Memory B cell (primary cell): ENCODE data around the gene MTERF4.
A peak's percentile ranks its signal among the peaks of the same experiment; 100 is the strongest.

ENCODE experiments used
- ATAC-seq: fragments of 150-1000 bp; cut with Tn5 transposase; 2 replicates; pipeline ENCODE4 v1.10.0; 2021; ENCODE audit warnings: low read depth, mild to moderate bottlenecking, moderate library complexity
- DNase-seq, 2 donors: peaks; one replicate each; pipeline ENCODE4 v3.0.0; 2022; ENCODE audit warnings: low spot score in 2 of 2
- H3K27ac Mint-ChIP-seq: one replicate; pipeline ENCODE4 v1.8.0; 2022; ENCODE audit warnings: mild to moderate bottlenecking, moderate library complexity, mixed read lengths
- H3K27me3 Mint-ChIP-seq: one replicate; pipeline ENCODE4 v1.8.0; 2022; ENCODE audit warnings: mixed read lengths
- H3K36me3 Mint-ChIP-seq: one replicate; pipeline ENCODE4 v1.8.0; 2022; ENCODE audit warnings: mild to moderate bottlenecking, mixed read lengths
- H3K4me1 Mint-ChIP-seq: one replicate; pipeline ENCODE4 v1.8.0; 2022; ENCODE audit warnings: mixed read lengths
- H3K4me3 Mint-ChIP-seq: one replicate; pipeline ENCODE4 v1.8.0; 2022; ENCODE audit warnings: mild to moderate bottlenecking, moderate library complexity, mixed read lengths
- H3K9me3 Mint-ChIP-seq: one replicate; pipeline ENCODE4 v1.8.0; 2022; ENCODE audit warnings: mixed read lengths

Gene MTERF4, protein sequence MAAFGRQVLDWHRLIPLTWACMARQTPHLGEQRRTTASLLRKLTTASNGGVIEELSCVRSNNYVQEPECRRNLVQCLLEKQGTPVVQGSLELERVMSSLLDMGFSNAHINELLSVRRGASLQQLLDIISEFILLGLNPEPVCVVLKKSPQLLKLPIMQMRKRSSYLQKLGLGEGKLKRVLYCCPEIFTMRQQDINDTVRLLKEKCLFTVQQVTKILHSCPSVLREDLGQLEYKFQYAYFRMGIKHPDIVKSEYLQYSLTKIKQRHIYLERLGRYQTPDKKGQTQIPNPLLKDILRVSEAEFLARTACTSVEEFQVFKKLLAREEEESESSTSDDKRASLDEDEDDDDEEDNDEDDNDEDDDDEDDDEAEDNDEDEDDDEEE

DNA sequence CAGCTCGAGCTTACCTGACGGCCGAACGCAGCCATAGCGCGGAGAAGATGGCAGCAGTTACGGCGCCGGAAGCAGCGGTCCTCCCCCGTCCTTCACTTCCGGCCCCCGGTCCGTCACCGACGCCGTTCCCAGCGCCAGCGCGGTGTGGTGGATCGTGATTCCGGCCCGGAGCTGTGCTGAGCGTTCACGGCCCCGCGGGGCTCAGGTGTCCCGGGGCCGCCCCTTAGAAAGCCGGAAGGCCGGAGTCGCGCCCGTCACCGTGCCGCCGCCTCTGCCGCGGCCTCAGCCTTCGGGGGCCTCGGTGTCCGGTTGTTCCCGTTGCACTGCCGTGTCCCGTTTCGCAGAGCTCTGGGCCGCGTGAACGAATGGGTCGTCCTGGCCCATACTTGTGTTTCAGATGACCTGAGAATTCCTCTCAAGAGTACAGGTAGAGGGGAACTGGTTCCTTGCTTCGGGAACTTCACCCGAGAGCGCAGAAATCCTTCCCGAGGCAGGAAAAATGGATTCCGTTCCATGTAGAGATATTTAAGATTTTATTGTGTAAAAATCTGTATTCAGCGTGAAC is at the start of gene MTERF4:
Gene MTERF4, minus strand, starts transcription at position 49 of the 565 bp plus-strand sequence. Its CDS starts 14 bp downstream, at position 35.
- peak; percentile 85 to 89 for DNase-seq
- peak within 1 kb of the TSS; percentile 94 for H3K4me3 Mint-ChIP-seq
- H3K4me1 Mint-ChIP-seq, result peaks cover 34% of the 10 kb centered on the region
- peaks cover 16% of the 10 kb centered on the region for H3K36me3 Mint-ChIP-seq
- H3K27ac Mint-ChIP-seq, result peak within 1 kb of the TSS; percentile 98
- no peaks in the 10 kb centered on the region for H3K27me3 Mint-ChIP-seq
- ATAC-seq, result peak; percentile 89
- no peaks in the 10 kb centered on the region for H3K9me3 Mint-ChIP-seq

DNA sequence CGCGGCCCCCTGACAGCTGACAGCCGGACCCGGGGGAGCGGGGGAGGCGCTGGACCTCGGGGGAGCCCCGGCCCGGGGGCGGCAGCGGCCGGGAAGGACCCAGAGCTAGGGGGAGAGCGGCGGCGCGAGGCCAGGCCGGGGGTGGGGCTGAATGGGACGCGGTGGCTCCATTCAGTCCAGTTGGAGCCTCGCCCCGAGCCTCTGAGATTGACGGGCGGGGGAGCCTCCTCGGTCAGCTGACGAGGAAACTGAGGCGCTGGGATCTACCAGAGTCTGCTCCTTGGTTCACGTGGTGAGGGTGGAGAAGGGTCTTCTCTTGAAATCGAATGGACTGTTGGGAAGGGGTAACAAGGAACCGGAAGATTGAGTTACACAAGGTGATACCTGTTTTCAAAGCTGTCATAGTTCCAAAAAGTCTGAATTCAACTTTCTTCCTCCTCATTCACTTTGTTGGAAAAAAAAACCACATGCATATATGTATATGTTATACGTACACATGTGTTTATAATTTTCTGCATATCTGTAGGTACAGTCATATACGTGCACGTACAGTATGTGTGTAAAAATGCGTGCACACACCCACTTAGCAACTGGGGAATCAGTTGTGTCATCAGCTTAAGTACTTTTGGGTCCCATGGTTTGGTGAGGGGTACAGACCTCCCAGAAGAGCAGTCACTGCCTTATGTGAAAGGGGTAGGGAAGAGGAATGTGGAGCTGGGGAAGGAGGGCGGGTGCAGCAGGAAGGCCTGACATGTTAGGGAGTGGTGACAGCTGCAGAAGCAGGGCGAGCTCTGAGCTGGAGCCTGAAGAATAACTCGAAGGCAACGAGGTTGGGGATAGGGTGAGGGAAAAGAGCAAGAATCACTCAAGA is 48.8 kb upstream of the MTERF4 start:
- ATAC-seq (no peak), DNase-seq (no peak)
- Mint-ChIP-seq H3K27ac (peak overlapping the region; percentile 91), H3K4me3 (peak overlapping the region; percentile 97), H3K27me3 (no peaks in the 10 kb centered on the region), H3K9me3 (no peaks in the 10 kb centered on the region), H3K4me1 (peaks cover 41% of the 10 kb centered on the region), H3K36me3 (peaks cover 3% of the 10 kb centered on the region)

GRCh38 chr2:241149925-241150659 is 48.0 kb upstream of the MTERF4 start, which contains the start of gene PPP1R7:
Gene PPP1R7, plus strand, starts transcription at chr2:241150467. Its CDS starts 29 bp downstream, at chr2:241150496.
- Mint-ChIP-seq H3K9me3 (no peaks in the 10 kb centered on the region), H3K36me3 (peaks cover 3% of the 10 kb centered on the region), H3K4me3 (peak within 1 kb of the TSS; percentile 97), H3K4me1 (peaks cover 41% of the 10 kb centered on the region), H3K27ac (peak within 1 kb of the TSS; percentile 91), H3K27me3 (no peaks in the 10 kb centered on the region)
- DNase-seq (peak; percentile 82 to 91), ATAC-seq (peak; percentile 81)

GRCh38 chr2:241149675-241149924 is 47.5 kb upstream of the MTERF4 start:
- DNase-seq (no peak), ATAC-seq (no peak)
- Mint-ChIP-seq H3K4me1 (peaks cover 41% of the 10 kb centered on the region), H3K9me3 (no peaks in the 10 kb centered on the region), H3K4me3 (peak overlapping the region; percentile 97), H3K27ac (peak overlapping the region; percentile 91), H3K27me3 (no peaks in the 10 kb centered on the region), H3K36me3 (peaks cover 3% of the 10 kb centered on the region)

GRCh38 chr2:241148891-241149674 is 47.0 kb upstream of the MTERF4 start, which contains the start of gene PASK:
Gene PASK, minus strand, starts transcription at chr2:241149472. Its CDS starts 6,440 bp downstream, at chr2:241143032.
- DNase-seq (peak; percentile 85), ATAC-seq (peak; percentile 74)
- Mint-ChIP-seq H3K4me1 (peaks cover 41% of the 10 kb centered on the region), H3K27ac (peak within 1 kb of the TSS; percentile 91), H3K36me3 (peaks cover 4% of the 10 kb centered on the region), H3K27me3 (no peaks in the 10 kb centered on the region), H3K9me3 (no peaks in the 10 kb centered on the region), H3K4me3 (peak within 1 kb of the TSS; percentile 97)

GRCh38 chr2:241148239-241148638 is 46.2 kb upstream of the MTERF4 start:
- H3K27me3 Mint-ChIP-seq, result no peaks in the 10 kb centered on the region
- no peaks in the 10 kb centered on the region for H3K9me3 Mint-ChIP-seq
- H3K4me1 Mint-ChIP-seq, result peaks cover 39% of the 10 kb centered on the region
- DNase-seq (no peak), ATAC-seq (no peak)
- peaks cover 5% of the 10 kb centered on the region for H3K36me3 Mint-ChIP-seq
- peak overlapping the region; percentile 90 for H3K27ac Mint-ChIP-seq
- H3K4me3 Mint-ChIP-seq, result peak overlapping the region; percentile 97

- Mint-ChIP-seq H3K4me1 (peaks cover 38% of the 10 kb centered on the region), H3K4me3 (peak overlapping the region; percentile 97), H3K9me3 (no peaks in the 10 kb centered on the region), H3K27me3 (no peaks in the 10 kb centered on the region), H3K27ac (no peak overlapping the region), H3K36me3 (peaks cover 5% of the 10 kb centered on the region)
- no peak for ATAC-seq
- DNase-seq, result no peak
These were observed 45.2 kb upstream of the MTERF4 start for GRCh38 chr2:241147336-241147735.

GRCh38 chr2:241146286-241146685 is 44.2 kb upstream of the MTERF4 start:
- Mint-ChIP-seq H3K27ac (no peak overlapping the region), H3K4me1 (peaks cover 31% of the 10 kb centered on the region), H3K9me3 (no peaks in the 10 kb centered on the region), H3K27me3 (no peaks in the 10 kb centered on the region), H3K36me3 (peaks cover 13% of the 10 kb centered on the region), H3K4me3 (no peak overlapping the region)
- no peak for DNase-seq
- ATAC-seq, result no peak

- ATAC-seq (no peak), DNase-seq (no peak)
- Mint-ChIP-seq H3K4me3 (no peak overlapping the region), H3K27ac (no peak overlapping the region), H3K27me3 (no peaks in the 10 kb centered on the region), H3K4me1 (peaks cover 10% of the 10 kb centered on the region), H3K36me3 (peaks cover 24% of the 10 kb centered on the region), H3K9me3 (no peaks in the 10 kb centered on the region)
These were observed 40.5 kb upstream of the MTERF4 start for GRCh38 chr2:241142593-241142992.

GRCh38 chr2:241142063-241142462 is 40.0 kb upstream of the MTERF4 start:
- ATAC-seq (no peak), DNase-seq (no peak)
- H3K36me3 Mint-ChIP-seq, result peaks cover 24% of the 10 kb centered on the region
- no peaks in the 10 kb centered on the region for H3K27me3 Mint-ChIP-seq
- H3K4me3 Mint-ChIP-seq, result no peak overlapping the region
- no peaks in the 10 kb centered on the region for H3K9me3 Mint-ChIP-seq
- H3K4me1 Mint-ChIP-seq, result peaks cover 10% of the 10 kb centered on the region
- H3K27ac Mint-ChIP-seq, result no peak overlapping the region

DNA sequence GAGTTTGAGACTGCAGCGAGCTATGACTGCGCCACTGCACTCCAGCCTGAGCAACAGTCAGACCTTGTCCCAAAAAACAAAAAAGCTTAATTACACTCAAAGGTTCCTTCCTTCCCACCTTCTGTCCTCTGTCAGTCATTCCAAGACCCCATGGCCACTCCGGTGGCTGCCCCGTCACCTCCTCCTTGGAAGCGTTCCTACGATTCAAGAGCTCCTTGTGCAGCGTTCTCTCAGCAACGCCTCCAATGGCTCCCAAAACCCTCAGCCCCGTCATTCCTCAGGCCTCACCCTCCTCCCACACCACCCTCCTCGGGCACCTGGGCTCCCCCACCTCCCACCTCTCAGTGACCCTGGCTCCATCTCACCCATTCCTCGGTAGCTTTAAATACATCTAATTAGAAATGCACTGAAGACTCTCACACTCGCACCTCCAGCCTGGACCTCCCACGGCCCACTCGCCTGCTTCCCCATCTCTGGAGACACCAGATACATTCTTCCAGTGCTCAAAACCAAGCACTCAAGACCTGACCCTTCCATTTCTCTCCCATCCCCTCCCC is 39.2 kb upstream of the MTERF4 start:
- Mint-ChIP-seq H3K9me3 (no peaks in the 10 kb centered on the region), H3K4me1 (peaks cover 6% of the 10 kb centered on the region), H3K27me3 (no peaks in the 10 kb centered on the region), H3K27ac (no peak overlapping the region), H3K4me3 (no peak overlapping the region), H3K36me3 (peaks cover 24% of the 10 kb centered on the region)
- no peak for DNase-seq
- no peak for ATAC-seq

DNA sequence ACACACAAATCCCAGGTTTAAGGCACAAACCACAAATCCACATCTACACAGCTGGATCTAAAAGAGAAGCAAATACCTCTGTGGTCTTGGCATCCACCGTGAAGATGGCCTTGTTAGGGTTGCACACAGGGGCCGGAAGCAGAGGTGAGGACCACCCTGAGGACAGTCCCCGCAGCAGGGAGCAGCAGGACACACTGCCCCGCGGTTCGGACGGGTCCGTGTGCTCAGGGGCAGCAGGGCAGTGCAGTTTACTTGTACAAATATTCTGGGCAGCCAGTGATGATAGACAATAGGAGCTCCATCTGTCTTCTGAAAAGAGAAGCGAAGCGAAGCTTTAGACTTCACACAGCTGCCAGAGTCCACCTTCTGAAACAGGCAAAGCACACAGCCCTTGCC is 38.4 kb upstream of the MTERF4 start:
- H3K4me3 Mint-ChIP-seq, result no peak overlapping the region
- H3K27me3 Mint-ChIP-seq, result no peaks in the 10 kb centered on the region
- no peaks in the 10 kb centered on the region for H3K9me3 Mint-ChIP-seq
- DNase-seq (no peak), ATAC-seq (no peak)
- H3K27ac Mint-ChIP-seq, result no peak overlapping the region
- H3K36me3 Mint-ChIP-seq, result peaks cover 24% of the 10 kb centered on the region
- H3K4me1 Mint-ChIP-seq, result peaks cover 4% of the 10 kb centered on the region
